ENCODE results near the gene SLC22A13. TPM values are rescaled to one million over a fixed set of nuclear protein-coding genes. Genes with fewer than 3 reads are reported as not detected.

Gene SLC22A13
- total RNA-seq = 0.32 TPM
- long read RNA-seq = 0 reads

GRCh38 chr3:38265604-38266307 is at the start of gene SLC22A13:
Gene SLC22A13 (plus strand): TSS chr3:38265812. CDS start chr3:38265861, 49 bp downstream.
- no peak within 1 kb of the TSS for H3K27ac ChIP-seq
- ATAC-seq (no peak), DNase-seq (no peak)
- no peaks in the 10 kb centered on the region for H3K4me1 ChIP-seq
- TF ChIP-seq CTCF (IDR thresholded peaks at IDR 0.05) = no peak
- intact Hi-C loops (cut with DNase I) = no loop called here
- H3K36me3 ChIP-seq = no peaks in the 10 kb centered on the region
- no peak within 1 kb of the TSS for H3K4me3 ChIP-seq
- no peaks in the 10 kb centered on the region for H3K27me3 ChIP-seq (ENCODE audit: low read depth)
- no peaks in the 10 kb centered on the region for H3K9me3 ChIP-seq

- H3K4me1 ChIP-seq = no peaks in the 10 kb centered on the region
- no peaks in the 10 kb centered on the region for H3K27me3 ChIP-seq (ENCODE audit: low read depth)
- ATAC-seq (no peak), DNase-seq (no peak)
- TF ChIP-seq CTCF (IDR thresholded peaks at IDR 0.05) = no peak
- intact Hi-C loops (cut with DNase I) = no loop called here
- peaks cover 36% of the 10 kb centered on the region for H3K36me3 ChIP-seq
- H3K4me3 ChIP-seq = no peak overlapping the region
- no peak overlapping the region for H3K27ac ChIP-seq
- no peaks in the 10 kb centered on the region for H3K9me3 ChIP-seq
Observed at GRCh38 chr3:38219609-38220197, 45.9 kb upstream of the SLC22A13 start.

GRCh38 chr3:38221005-38221404 is 44.6 kb upstream of the SLC22A13 start:
- H3K4me1 ChIP-seq = no peaks in the 10 kb centered on the region
- peaks cover 49% of the 10 kb centered on the region for H3K36me3 ChIP-seq
- ATAC-seq (no peak), DNase-seq (no peak)
- intact Hi-C loops (cut with DNase I) = no loop called here
- H3K4me3 ChIP-seq = no peak overlapping the region
- no peaks in the 10 kb centered on the region for H3K27me3 ChIP-seq (ENCODE audit: low read depth)
- H3K27ac ChIP-seq = no peak overlapping the region
- H3K9me3 ChIP-seq = no peaks in the 10 kb centered on the region
- TF ChIP-seq CTCF (IDR thresholded peaks at IDR 0.05) = no peak

GRCh38 chr3:38222032-38222634 is 43.5 kb upstream of the SLC22A13 start:
- intact Hi-C loops (cut with DNase I) = no loop called here
- Histone ChIP-seq H3K4me1 (no peaks in the 10 kb centered on the region), H3K27ac (no peak overlapping the region), H3K36me3 (peaks cover 50% of the 10 kb centered on the region), H3K4me3 (no peak overlapping the region), H3K9me3 (no peaks in the 10 kb centered on the region), H3K27me3 (ENCODE audit: low read depth) (no peaks in the 10 kb centered on the region)
- DNase-seq (no peak), ATAC-seq (no peak)
- TF ChIP-seq CTCF (IDR thresholded peaks at IDR 0.05) = no peak

GRCh38 chr3:38224357-38224756 is 41.3 kb upstream of the SLC22A13 start:
- Histone ChIP-seq H3K27me3 (ENCODE audit: low read depth) (no peaks in the 10 kb centered on the region), H3K4me3 (no peak overlapping the region), H3K36me3 (peaks cover 45% of the 10 kb centered on the region), H3K9me3 (no peaks in the 10 kb centered on the region), H3K27ac (no peak overlapping the region), H3K4me1 (peaks cover 3% of the 10 kb centered on the region)
- TF ChIP-seq CTCF (IDR thresholded peaks at IDR 0.05) = no peak
- ATAC-seq (no peak), DNase-seq (no peak)
- intact Hi-C loops (cut with DNase I) = no loop called here
